SK-N-SH treated with all-trans-retinoic acid at 6 μM for 48 hours (cell line): ENCODE measurements around the gene RASIP1.
A peak's percentile ranks its signal among the peaks of the same experiment; 100 is the strongest.

Experiments
- ATAC-seq: fragments of 200-7000 bp; cut with Tn5 transposase; 3 replicates; pipeline ENCODE4 v1.9.1; 2020; ENCODE audit warnings: mild to moderate bottlenecking, moderate library complexity
- ARNTL ChIP-seq: fragments of 450-650 bp; formaldehyde crosslinking; IDR thresholded peaks from 2 replicates; pipeline ENCODE4 v1.5.0; 2020; ENCODE audit warnings: low read depth, mild to moderate bottlenecking, moderate library complexity, borderline replicate concordance
- BACH2 ChIP-seq: fragments of 250-450 bp; sonication (Bioruptor Pico); IDR thresholded peaks from 2 replicates; pipeline ENCODE4 v1.9.0; 2021; ENCODE audit warnings: mild to moderate bottlenecking, borderline replicate concordance
- CREB5 ChIP-seq: fragments of 250-450 bp; sonication (Bioruptor Pico); IDR thresholded peaks from 2 replicates; pipeline ENCODE4 v1.5.1; 2020; ENCODE audit warnings: low read depth, mild to moderate bottlenecking, moderate library complexity
- CSDC2 ChIP-seq: fragments of 250-450 bp; sonication (Bioruptor Pico); IDR thresholded peaks from 2 replicates; pipeline ENCODE4 v1.5.0; 2020; ENCODE audit warnings: mild to moderate bottlenecking, moderate library complexity
- CSRNP3 ChIP-seq: fragments of 250-450 bp; sonication (Bioruptor Pico); IDR thresholded peaks from 2 replicates; pipeline ENCODE4 v1.5.1; 2021; ENCODE audit warnings: mild to moderate bottlenecking, moderate library complexity
- ESRRG ChIP-seq: fragments of 250-450 bp; sonication (Bioruptor Pico); IDR thresholded peaks from 2 replicates; pipeline ENCODE4 v1.6.1; 2021; ENCODE audit warnings: mild to moderate bottlenecking
- GLIS3 ChIP-seq: fragments of 250-450 bp; sonication (Bioruptor Pico); IDR thresholded peaks from 2 replicates; pipeline ENCODE4 v1.5.0; 2020; ENCODE audit warnings: mild to moderate bottlenecking, moderate library complexity
- ISL1 ChIP-seq: fragments of 250-450 bp; sonication (Bioruptor Pico); IDR thresholded peaks from 2 replicates; pipeline ENCODE4 v2.1.2; 2022; ENCODE audit warnings: mild to moderate bottlenecking, moderate library complexity
- OSR1 ChIP-seq: fragments of 250-450 bp; sonication (Bioruptor Pico); IDR thresholded peaks from 2 replicates; pipeline ENCODE4 v1.8.0; 2022; ENCODE audit warnings: moderate library complexity, mild to moderate bottlenecking, inconsistent platforms
- POU6F1 ChIP-seq: fragments of 250-450 bp; sonication (Bioruptor Pico); IDR thresholded peaks from 2 replicates; pipeline ENCODE4 v1.8.0; 2021; ENCODE audit warnings: low read depth, mild to moderate bottlenecking, moderate library complexity, borderline replicate concordance
- PPARA ChIP-seq: fragments of 250-450 bp; sonication (Bioruptor Pico); IDR thresholded peaks from 2 replicates; pipeline ENCODE4 v1.5.0; 2020; ENCODE audit warnings: mild to moderate bottlenecking, borderline replicate concordance
- RARB ChIP-seq: fragments of 250-450 bp; sonication (Bioruptor Pico); IDR thresholded peaks from 2 replicates; pipeline ENCODE4 v1.8.0; 2021; ENCODE audit warnings: mild to moderate bottlenecking, moderate library complexity
- SNAI2 ChIP-seq: fragments of 250-450 bp; sonication (Bioruptor Pico); IDR thresholded peaks from 2 replicates; pipeline ENCODE4 v1.5.0; 2020; ENCODE audit warnings: mild to moderate bottlenecking, moderate library complexity
- TOX ChIP-seq: fragments of 250-450 bp; sonication (Bioruptor Pico); IDR thresholded peaks from 2 replicates; pipeline ENCODE4 v1.8.0; 2021; ENCODE audit warnings: mild to moderate bottlenecking, moderate library complexity, borderline replicate concordance
- TSHZ2 ChIP-seq: fragments of 250-450 bp; sonication (Bioruptor Pico); IDR thresholded peaks from 2 replicates; pipeline ENCODE4 v1.5.0; 2020; ENCODE audit warnings: mild to moderate bottlenecking, moderate library complexity
- ZC3H10 ChIP-seq: fragments of 250-450 bp; sonication (Bioruptor Pico); IDR thresholded peaks from 2 replicates; pipeline ENCODE4 v1.5.1; 2021; ENCODE audit warnings: mild to moderate bottlenecking, moderate library complexity
- ZFP3 ChIP-seq: fragments of 250-450 bp; sonication (Bioruptor Pico); IDR thresholded peaks from 2 replicates; pipeline ENCODE4 v1.5.0; 2020; ENCODE audit warnings: mild to moderate bottlenecking, moderate library complexity
- ZNF70 ChIP-seq: fragments of 450-650 bp; formaldehyde crosslinking; IDR thresholded peaks from 2 replicates; pipeline ENCODE4 v1.5.0; 2020; ENCODE audit warnings: mild to moderate bottlenecking, moderate library complexity
- ZNF8 ChIP-seq: fragments of 450-650 bp; formaldehyde crosslinking; IDR thresholded peaks from 2 replicates; pipeline ENCODE4 v1.5.0; 2020; ENCODE audit warnings: mild to moderate bottlenecking, moderate library complexity
- TF ChIP-seq, protein P1 (sequence below): fragments of 250-450 bp; sonication (Bioruptor Pico); IDR thresholded peaks from 2 replicates; pipeline ENCODE4 v1.8.0; 2020; ENCODE audit warnings: mild to moderate bottlenecking, moderate library complexity, borderline replicate concordance

Gene RASIP1

GRCh38 chr19:48728911-48729664 lies 11.3 kb downstream of the RASIP1 start:
- no peak for ATAC-seq

DNA sequence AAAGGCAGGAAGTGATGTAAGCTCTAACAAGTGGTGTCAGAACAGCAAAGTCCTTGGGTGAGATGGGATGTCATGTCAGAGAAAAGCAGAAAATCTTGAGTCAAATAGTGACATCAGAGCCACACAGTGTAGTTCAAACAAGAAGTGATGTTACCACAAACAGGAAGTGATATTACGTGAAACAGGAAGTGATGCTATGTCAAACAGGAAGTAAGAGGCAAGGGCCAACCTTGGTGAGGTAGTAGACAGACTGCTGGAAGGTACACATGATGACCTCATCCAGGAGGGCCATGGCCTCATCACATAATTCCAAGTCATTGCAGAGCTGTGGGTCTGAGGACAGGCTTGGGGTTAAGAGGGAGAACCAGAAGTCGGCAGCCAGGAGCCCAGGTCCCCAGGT lies 13.9 kb downstream of the RASIP1 start:
- ATAC-seq: no peak
- TF ChIP-seq OSR1 (no peak), GLIS3 (no peak), CSDC2 (CRISPR knock-in tag) (no peak), BACH2 (CRISPR knock-in tag) (no peak), ARNTL (CRISPR knock-in tag) (no peak), ZC3H10 (CRISPR knock-in tag) (no peak)

More at GRCh38 chr19:48728911-48729664, 11.3 kb downstream of the RASIP1 start:
- TF ChIP-seq CREB5: no peak
- TF ChIP-seq SNAI2 (CRISPR knock-in tag): no peak
- no peak for TF ChIP-seq ZNF70
- TF ChIP-seq RARB (CRISPR knock-in tag): no peak
- TF ChIP-seq ARNTL (CRISPR knock-in tag): no peak
- no peak for TF ChIP-seq GLIS3
- no peak for TF ChIP-seq PPARA (CRISPR knock-in tag)
- no peak for TF ChIP-seq ZFP3 (CRISPR knock-in tag)

- TF ChIP-seq TOX (CRISPR knock-in tag) (no peak), POU6F1 (CRISPR knock-in tag) (no peak), PPARA (CRISPR knock-in tag) (no peak), ESRRG (CRISPR knock-in tag) (no peak), TSHZ2 (CRISPR knock-in tag) (no peak), ZFP3 (CRISPR knock-in tag) (no peak), OSR1 (no peak), CSRNP3 (no peak), ISL1 (no peak), ZC3H10 (CRISPR knock-in tag) (no peak), CSDC2 (CRISPR knock-in tag) (no peak), ZNF70 (no peak), RARB (CRISPR knock-in tag) (no peak), BACH2 (CRISPR knock-in tag) (no peak), CREB5 (no peak), ZNF8 (no peak), SNAI2 (CRISPR knock-in tag) (no peak)
- TF ChIP-seq, protein P1, sequence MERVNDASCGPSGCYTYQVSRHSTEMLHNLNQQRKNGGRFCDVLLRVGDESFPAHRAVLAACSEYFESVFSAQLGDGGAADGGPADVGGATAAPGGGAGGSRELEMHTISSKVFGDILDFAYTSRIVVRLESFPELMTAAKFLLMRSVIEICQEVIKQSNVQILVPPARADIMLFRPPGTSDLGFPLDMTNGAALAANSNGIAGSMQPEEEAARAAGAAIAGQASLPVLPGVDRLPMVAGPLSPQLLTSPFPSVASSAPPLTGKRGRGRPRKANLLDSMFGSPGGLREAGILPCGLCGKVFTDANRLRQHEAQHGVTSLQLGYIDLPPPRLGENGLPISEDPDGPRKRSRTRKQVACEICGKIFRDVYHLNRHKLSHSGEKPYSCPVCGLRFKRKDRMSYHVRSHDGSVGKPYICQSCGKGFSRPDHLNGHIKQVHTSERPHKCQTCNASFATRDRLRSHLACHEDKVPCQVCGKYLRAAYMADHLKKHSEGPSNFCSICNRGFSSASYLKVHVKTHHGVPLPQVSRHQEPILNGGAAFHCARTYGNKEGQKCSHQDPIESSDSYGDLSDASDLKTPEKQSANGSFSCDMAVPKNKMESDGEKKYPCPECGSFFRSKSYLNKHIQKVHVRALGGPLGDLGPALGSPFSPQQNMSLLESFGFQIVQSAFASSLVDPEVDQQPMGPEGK: no peak
- ATAC-seq: peak; percentile 57
Observed at GRCh38 chr19:48724796-48725753, 15.3 kb downstream of the RASIP1 start.
